ENCODE results near the gene SARDH. TPM values are rescaled to one million over a fixed set of nuclear protein-coding genes. Genes with fewer than 3 reads are reported as not detected.

Gene SARDH
- total RNA-seq, 1 donor from 2014 or later: 6.8 TPM

- Mint-ChIP-seq H3K36me3 (no peaks in the 10 kb centered on the region), H3K27me3 (peaks cover 3% of the 10 kb centered on the region), H3K4me1 (ENCODE audit: unreplicated experiment) (peaks cover 10% of the 10 kb centered on the region), H3K4me3 (no peak overlapping the region), H3K9me3 (no peaks in the 10 kb centered on the region), H3K27ac (no peak overlapping the region)
- TF ChIP-seq CTCF (conservative IDR thresholded peaks at IDR 0.05): no peak
- no peak for DNase-seq (ENCODE audit: extremely low spot score, unreplicated experiment)
These were observed 44.2 kb downstream of the SARDH start for GRCh38 chr9:133693703-133694529.

GRCh38 chr9:133693116-133693515 lies 45.0 kb downstream of the SARDH start:
- peak overlapping the region; percentile 70 for H3K27ac Mint-ChIP-seq
- no peaks in the 10 kb centered on the region for H3K9me3 Mint-ChIP-seq
- peaks cover 3% of the 10 kb centered on the region for H3K27me3 Mint-ChIP-seq
- H3K36me3 Mint-ChIP-seq: no peaks in the 10 kb centered on the region
- no peak for DNase-seq (ENCODE audit: extremely low spot score, unreplicated experiment)
- TF ChIP-seq CTCF (conservative IDR thresholded peaks at IDR 0.05): no peak
- H3K4me1 Mint-ChIP-seq (ENCODE audit: unreplicated experiment): peaks cover 14% of the 10 kb centered on the region
- no peak overlapping the region for H3K4me3 Mint-ChIP-seq

GRCh38 chr9:133692364-133692985 lies 45.7 kb downstream of the SARDH start:
- TF ChIP-seq CTCF (conservative IDR thresholded peaks at IDR 0.05): no peak
- H3K27ac Mint-ChIP-seq: no peak overlapping the region
- peaks cover 17% of the 10 kb centered on the region for H3K4me1 Mint-ChIP-seq (ENCODE audit: unreplicated experiment)
- no peak for DNase-seq (ENCODE audit: extremely low spot score, unreplicated experiment)
- no peaks in the 10 kb centered on the region for H3K9me3 Mint-ChIP-seq
- H3K27me3 Mint-ChIP-seq: peaks cover 3% of the 10 kb centered on the region
- H3K36me3 Mint-ChIP-seq: no peaks in the 10 kb centered on the region
- H3K4me3 Mint-ChIP-seq: no peak overlapping the region

- Mint-ChIP-seq H3K9me3 (no peaks in the 10 kb centered on the region), H3K27me3 (peaks cover 3% of the 10 kb centered on the region), H3K4me1 (ENCODE audit: unreplicated experiment) (peaks cover 18% of the 10 kb centered on the region), H3K36me3 (no peaks in the 10 kb centered on the region), H3K27ac (no peak overlapping the region), H3K4me3 (no peak overlapping the region)
- no peak for TF ChIP-seq CTCF (conservative IDR thresholded peaks at IDR 0.05)
- no peak for DNase-seq (ENCODE audit: extremely low spot score, unreplicated experiment)
These were observed 46.4 kb downstream of the SARDH start for GRCh38 chr9:133691626-133692363.

GRCh38 chr9:133691191-133691590 lies 47.0 kb downstream of the SARDH start:
- Mint-ChIP-seq H3K9me3 (no peaks in the 10 kb centered on the region), H3K36me3 (no peaks in the 10 kb centered on the region), H3K27me3 (peaks cover 3% of the 10 kb centered on the region), H3K27ac (no peak overlapping the region), H3K4me3 (no peak overlapping the region), H3K4me1 (ENCODE audit: unreplicated experiment) (peaks cover 18% of the 10 kb centered on the region)
- no peak for DNase-seq (ENCODE audit: extremely low spot score, unreplicated experiment)
- TF ChIP-seq CTCF (conservative IDR thresholded peaks at IDR 0.05): no peak

Data from type B pancreatic cell (in vitro differentiated cells).